RWPE1 (cell line): ENCODE data around the gene SRRM1.
"Not testable (repeated sequence)": the region's sequence is repeated elsewhere in the genome, so short reads cannot be mapped to it uniquely, and the experiment has no call there.

Source experiments
- CTCF ChIA-PET: fragments of 350-600 bp; sonication (Branson Sonifier 250); formaldehyde crosslinking; extraction: SDS; loops from one replicate; lab custom pipeline; 2021; lab: Yijun Ruan, JAX
- POLR2A ChIA-PET: fragments of 400-600 bp; formaldehyde crosslinking; extraction: SDS; loops from one replicate; lab custom pipeline; 2020; ENCODE audit warnings: antibody characterized with exemption; ENCODE audit not compliant: low non-redundant PET; lab: Yijun Ruan, JAX
- DNase-seq: peaks from one replicate; pipeline ENCODE4 v3.0.0; 2012; ENCODE audit warnings: low spot score
- H3K27ac ChIP-seq: fragments of 450-650 bp; 2 replicates; pipeline ENCODE4 v1.5.1; 2017
- TF ChIP-seq, protein P1 (sequence below): fragments of 450-650 bp; conservative IDR thresholded peaks from 2 replicates; pipeline ENCODE4 v1.5.1; 2017; ENCODE audit warnings: low read depth, mild to moderate bottlenecking

SRRM1 gene

DNA sequence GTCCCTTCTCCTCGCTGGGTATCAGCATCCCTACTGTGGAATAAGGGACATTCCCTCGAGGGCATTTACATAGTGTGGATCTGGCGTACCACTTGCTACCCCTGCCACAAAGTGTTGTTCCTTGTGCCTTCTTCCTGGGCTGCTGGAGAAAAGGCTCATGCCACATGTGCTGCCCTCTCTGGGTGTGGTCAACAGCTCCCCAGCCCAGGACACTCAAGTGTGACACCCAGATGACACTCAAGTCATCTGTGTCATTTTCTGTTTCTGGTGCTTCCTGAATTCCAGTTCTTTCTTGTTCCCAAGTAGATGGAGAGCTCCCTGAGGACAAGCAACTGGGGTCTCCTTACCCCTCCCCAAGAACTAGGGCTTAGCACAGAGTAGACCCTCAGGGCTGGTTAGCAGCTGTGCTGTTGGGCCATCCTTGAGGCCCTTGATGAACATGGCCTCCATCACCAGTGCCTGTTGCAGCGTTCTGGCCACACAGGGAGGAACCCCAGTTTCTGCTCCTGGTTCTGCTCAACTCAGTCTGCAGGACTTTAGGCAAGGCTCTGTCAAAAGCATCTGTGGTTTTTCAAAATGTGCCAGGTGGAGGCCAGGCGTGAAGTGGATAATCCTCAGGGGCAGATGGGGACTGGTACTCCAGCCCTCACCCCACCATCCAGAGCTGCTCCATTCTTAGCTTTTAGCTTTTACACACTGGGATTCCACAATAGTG is 53.1 kb downstream of the SRRM1 start:
- ChIA-PET CTCF (no interaction called here), POLR2A (no interaction called here)
- TF ChIP-seq, protein P1, sequence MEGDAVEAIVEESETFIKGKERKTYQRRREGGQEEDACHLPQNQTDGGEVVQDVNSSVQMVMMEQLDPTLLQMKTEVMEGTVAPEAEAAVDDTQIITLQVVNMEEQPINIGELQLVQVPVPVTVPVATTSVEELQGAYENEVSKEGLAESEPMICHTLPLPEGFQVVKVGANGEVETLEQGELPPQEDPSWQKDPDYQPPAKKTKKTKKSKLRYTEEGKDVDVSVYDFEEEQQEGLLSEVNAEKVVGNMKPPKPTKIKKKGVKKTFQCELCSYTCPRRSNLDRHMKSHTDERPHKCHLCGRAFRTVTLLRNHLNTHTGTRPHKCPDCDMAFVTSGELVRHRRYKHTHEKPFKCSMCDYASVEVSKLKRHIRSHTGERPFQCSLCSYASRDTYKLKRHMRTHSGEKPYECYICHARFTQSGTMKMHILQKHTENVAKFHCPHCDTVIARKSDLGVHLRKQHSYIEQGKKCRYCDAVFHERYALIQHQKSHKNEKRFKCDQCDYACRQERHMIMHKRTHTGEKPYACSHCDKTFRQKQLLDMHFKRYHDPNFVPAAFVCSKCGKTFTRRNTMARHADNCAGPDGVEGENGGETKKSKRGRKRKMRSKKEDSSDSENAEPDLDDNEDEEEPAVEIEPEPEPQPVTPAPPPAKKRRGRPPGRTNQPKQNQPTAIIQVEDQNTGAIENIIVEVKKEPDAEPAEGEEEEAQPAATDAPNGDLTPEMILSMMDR, result no peak
- no peak for DNase-seq
- H3K27ac ChIP-seq, result no peak overlapping the region

- DNase-seq, result no peak
- ChIA-PET CTCF (interaction anchor here (1.5 kb wide), 1 partner anchor 8 kb away, joined by 7 read pairs; no protein-coding TSS in a partner anchor), POLR2A (no interaction called here)
- TF ChIP-seq, protein P1, result no peak
- no peak overlapping the region for H3K27ac ChIP-seq
Measured at GRCh38 chr1:24696756-24697330, 53.7 kb downstream of the SRRM1 start.

GRCh38 chr1:24697453-24698001 is 54.4 kb downstream of the SRRM1 start:
- POLR2A ChIA-PET, H3K27ac ChIP-seq, DNase-seq: not testable (repeated sequence)
- CTCF ChIA-PET, result interaction anchor here (1.1 to 1.5 kb wide), 2 partner anchors 9 to 137 kb away, joined by 3 to 7 read pairs; no protein-coding TSS in a partner anchor

DNA sequence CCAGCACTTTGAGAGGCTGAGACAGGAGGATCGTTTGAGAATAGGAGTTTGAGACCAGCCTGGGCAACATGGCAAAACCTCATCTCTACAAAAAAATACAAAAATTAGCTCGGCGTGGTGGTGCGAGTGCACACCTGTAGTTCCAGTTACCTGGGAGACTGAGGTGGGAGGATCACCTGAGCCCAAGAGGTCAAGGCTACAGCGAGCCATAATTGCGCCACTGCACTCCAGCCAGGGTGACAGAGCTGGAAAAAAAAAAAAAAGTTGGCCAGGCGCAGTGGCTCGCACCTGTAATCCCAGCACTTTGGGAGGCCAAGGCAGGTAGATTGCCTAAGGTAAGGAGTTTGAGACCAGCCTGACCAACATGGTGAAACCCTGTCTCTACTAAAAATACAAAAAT is 55.2 kb downstream of the SRRM1 start:
- H3K27ac ChIP-seq, POLR2A ChIA-PET, DNase-seq: not testable (repeated sequence)
- CTCF ChIA-PET, result interaction anchor here (0.7 to 1.5 kb wide), 5 partner anchors 10 to 137 kb away, joined by 3 to 9 read pairs (median 4); no protein-coding TSS in a partner anchor

DNA sequence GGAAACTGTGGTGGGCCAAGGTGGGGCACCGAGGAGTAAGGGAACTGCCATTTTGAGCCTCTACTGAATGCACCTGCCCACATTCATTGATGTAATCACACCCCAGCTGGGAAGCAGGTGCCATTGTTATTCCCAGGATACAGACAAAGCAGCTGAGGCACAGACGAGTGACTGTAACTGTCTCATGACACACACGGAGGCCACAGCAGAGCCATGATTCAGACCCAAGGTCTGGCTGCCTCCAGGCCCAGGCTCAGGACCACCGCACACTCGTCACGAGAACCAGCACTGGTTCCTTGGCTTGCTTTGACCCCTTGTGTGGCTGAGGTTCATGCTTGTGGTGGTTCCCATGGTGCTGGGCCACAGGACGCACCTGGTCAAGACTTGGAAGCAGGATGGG is 56.5 kb downstream of the SRRM1 start:
- CTCF ChIA-PET, result interaction anchor here (0.5 to 1.2 kb wide), 4 partner anchors 11 to 1062 kb away, joined by 3 to 9 read pairs (median 4); no protein-coding TSS in a partner anchor
- POLR2A ChIA-PET, result no interaction called here
- TF ChIP-seq, protein P1, result no peak
- H3K27ac ChIP-seq, result no peak overlapping the region
- DNase-seq, result no peak

- TF ChIP-seq, protein P1, result no peak
- H3K27ac ChIP-seq, result no peak overlapping the region; the same call in 1 of the 2 replicates
- CTCF ChIA-PET, result interaction anchor here (0.5 to 2.2 kb wide), 2 partner anchors 14 to 31 kb away, joined by 5 to 7 read pairs; no protein-coding TSS in a partner anchor
- POLR2A ChIA-PET, result no interaction called here
- DNase-seq, result no peak
Measured at GRCh38 chr1:24702511-24703293, 59.6 kb downstream of the SRRM1 start.
